Prostate gland (tissue), 2 donors: Measurements from ENCODE around the gene ZNF487. TPM values are rescaled to one million over a fixed set of nuclear protein-coding genes. Genes with fewer than 3 reads are reported as not detected.

Source experiments
- DNase-seq: peaks from one replicate; pipeline ENCODE4 v3.0.0-alpha.2; 2019; ENCODE audit warnings: low spot score
- H3K27ac ChIP-seq, 2 donors: fragments of 200-600 bp; sonication (generic); 2 replicates each; pipeline ENCODE4 v1.5.1; 2017 to 2019
- H3K27me3 ChIP-seq: fragments of 200-600 bp; sonication (generic); replicated peaks from 2 replicates; pipeline ENCODE4 v1.5.1; 2019; ENCODE audit not compliant: insufficient read depth
- H3K36me3 ChIP-seq, 2 donors: fragments of 200-600 bp; sonication (generic); 1 replicate in 1 of 2; 2 replicates in 1 of 2; pipeline versions ENCODE4 v1.5.1 to v1.8.1; 2017 to 2019
- H3K4me1 ChIP-seq: fragments of 200-600 bp; sonication (generic); replicated peaks from 2 replicates; pipeline ENCODE4 v1.5.1; 2019
- H3K4me3 ChIP-seq, 2 donors: fragments of 200-600 bp; sonication (generic); 2 replicates each; pipeline ENCODE4 v1.5.1; 2017 to 2019
- H3K9me3 ChIP-seq: fragments of 200-600 bp; sonication (generic); 2 replicates; pipeline ENCODE4 v1.5.1; 2017
- POLR2A ChIP-seq: fragments of 450-650 bp; IDR thresholded peaks from one replicate; pipeline ENCODE4 v1.6.1; 2016; ENCODE audit warnings: antibody characterized with exemption, mild to moderate bottlenecking
- POLR2AphosphoS5 ChIP-seq: sonication (generic); formaldehyde crosslinking; IDR thresholded peaks from one replicate; pipeline ENCODE4 v1.6.1; 2017; ENCODE audit warnings: antibody characterized with exemption
- WGBS: methylation state at CpG from one replicate; pipeline ENCODE4 v1.1.5; 2018; 5-methylcytosine and 5-hydroxymethylcytosine counted together
- intact Hi-C: fragments of 100-400 bp; cut with DNase I; formaldehyde crosslinking; loops from one replicate; pipeline ENCODE4 v1.14.2; 2022
- small RNA-seq, 2 donors: library from RNA; depleted of rRNA; stranded (forward); fragments of <200 nt; gene quantifications; one replicate each; pipeline ENCODE3, GENCODE V24; 2016
- total RNA-seq, 2 donors: library from RNA; depleted of rRNA; stranded (reverse); fragments of >200 nt; gene quantifications; one replicate each; pipeline ENCODE4 v1.1.0, GENCODE V29; 2016
- TF ChIP-seq, protein P1 (sequence below), 4 experiments: fragments of 200-600 bp in 2 of 4; fragments of 450-650 bp in 2 of 4; sonication (generic) in 2 of 4; IDR thresholded peaks; 1 replicate in 3 of 4; 2 replicates in 1 of 4; pipeline ENCODE4 v1.5.1; 2016 to 2019; ENCODE audit warnings: antibody characterized with exemption in 4 of 4, mild to moderate bottlenecking in 2 of 4, moderate library complexity in 2 of 4

Gene ZNF487
- total RNA-seq, 2 donors from 2014 or later = 6.6 to 12.5 TPM

- intact Hi-C loops = no loop called here
- 93% methylated on average over 5 of the region's 5 CpGs for WGBS
These were observed 54.9 kb downstream of the ZNF487 start for GRCh38 chr10:43491855-43492254.

GRCh38 chr10:43502931-43503330, 66.0 kb downstream of the ZNF487 start:
- no peak for TF ChIP-seq POLR2A
- no peak for TF ChIP-seq POLR2AphosphoS5
- TF ChIP-seq, protein P1, sequence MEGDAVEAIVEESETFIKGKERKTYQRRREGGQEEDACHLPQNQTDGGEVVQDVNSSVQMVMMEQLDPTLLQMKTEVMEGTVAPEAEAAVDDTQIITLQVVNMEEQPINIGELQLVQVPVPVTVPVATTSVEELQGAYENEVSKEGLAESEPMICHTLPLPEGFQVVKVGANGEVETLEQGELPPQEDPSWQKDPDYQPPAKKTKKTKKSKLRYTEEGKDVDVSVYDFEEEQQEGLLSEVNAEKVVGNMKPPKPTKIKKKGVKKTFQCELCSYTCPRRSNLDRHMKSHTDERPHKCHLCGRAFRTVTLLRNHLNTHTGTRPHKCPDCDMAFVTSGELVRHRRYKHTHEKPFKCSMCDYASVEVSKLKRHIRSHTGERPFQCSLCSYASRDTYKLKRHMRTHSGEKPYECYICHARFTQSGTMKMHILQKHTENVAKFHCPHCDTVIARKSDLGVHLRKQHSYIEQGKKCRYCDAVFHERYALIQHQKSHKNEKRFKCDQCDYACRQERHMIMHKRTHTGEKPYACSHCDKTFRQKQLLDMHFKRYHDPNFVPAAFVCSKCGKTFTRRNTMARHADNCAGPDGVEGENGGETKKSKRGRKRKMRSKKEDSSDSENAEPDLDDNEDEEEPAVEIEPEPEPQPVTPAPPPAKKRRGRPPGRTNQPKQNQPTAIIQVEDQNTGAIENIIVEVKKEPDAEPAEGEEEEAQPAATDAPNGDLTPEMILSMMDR (IDR thresholded peaks at IDR 0.05) = no peak
- no peak for DNase-seq
- intact Hi-C loops = no loop called here
- Histone ChIP-seq H3K27me3 (no peaks in the 10 kb centered on the region), H3K9me3 (no peaks in the 10 kb centered on the region), H3K4me1 (no peaks in the 10 kb centered on the region), H3K27ac (no peak overlapping the region), H3K36me3 (no peaks in the 10 kb centered on the region), H3K4me3 (no peak overlapping the region)

More at GRCh38 chr10:43491855-43492254, 54.9 kb downstream of the ZNF487 start:
- no peak for DNase-seq
- H3K27me3 ChIP-seq = no peaks in the 10 kb centered on the region
- no peaks in the 10 kb centered on the region for H3K36me3 ChIP-seq
- TF ChIP-seq POLR2A (no peak), POLR2AphosphoS5 (no peak)
- TF ChIP-seq, protein P1 (IDR thresholded peaks at IDR 0.05) = no peak
- H3K27ac ChIP-seq = no peak overlapping the region
- H3K4me1 ChIP-seq = no peaks in the 10 kb centered on the region
- no peaks in the 10 kb centered on the region for H3K9me3 ChIP-seq
- H3K4me3 ChIP-seq = no peak overlapping the region

- Histone ChIP-seq H3K36me3 (no peaks in the 10 kb centered on the region), H3K4me1 (no peaks in the 10 kb centered on the region), H3K27me3 (no peaks in the 10 kb centered on the region), H3K4me3 (no peak overlapping the region), H3K27ac (no peak overlapping the region), H3K9me3 (peaks cover 5% of the 10 kb centered on the region)
- intact Hi-C loops = no loop called here
- TF ChIP-seq POLR2AphosphoS5 = no peak
- TF ChIP-seq, protein P1 (IDR thresholded peaks at IDR 0.05) = no peak
- no peak for TF ChIP-seq POLR2A
- DNase-seq = no peak
- 90% methylated on average over 1 of the region's 1 CpG for WGBS
These were observed 87.7 kb downstream of the ZNF487 start for GRCh38 chr10:43524434-43525247.

Small RNA genes lying within 50 kb of the gene (small RNA-seq; reads per million reads assigned to genes)
- gene RNU7-193P (0 reads per million in 2 donors), gene SNORD3J (0 reads per million in 2 donors)

Other genes with a start within 250 kb of the ZNF487 start
- 1 to 10 TPM; 4.3 to 9.3 TPM for gene RASGEF1A, start 170.0 kb upstream of the ZNF487 start, total RNA-seq
- not detected for gene FXYD4, start 65.5 kb upstream of the ZNF487 start, total RNA-seq
- gene HNRNPF, start 27.9 kb upstream of the ZNF487 start, total RNA-seq = 100 to 1,000 TPM; 175 to 199 TPM
- 1 to 10 TPM; 4.3 to 6.8 TPM for gene ZNF239, start 137.5 kb downstream of the ZNF487 start, total RNA-seq
- gene ZNF485, start 169.3 kb downstream of the ZNF487 start, total RNA-seq = 10 to 100 TPM in 1 of 2 donors, 1 to 10 TPM in 1; 6.9 to 16.1 TPM
- 10 to 100 TPM; 31.6 to 52.8 TPM for gene ZNF32, start 211.8 kb downstream of the ZNF487 start, total RNA-seq